ENCODE results near the gene KLF1.
A peak's percentile ranks its signal among the peaks of the same experiment; 100 is the strongest.

KLF1 gene

DNA sequence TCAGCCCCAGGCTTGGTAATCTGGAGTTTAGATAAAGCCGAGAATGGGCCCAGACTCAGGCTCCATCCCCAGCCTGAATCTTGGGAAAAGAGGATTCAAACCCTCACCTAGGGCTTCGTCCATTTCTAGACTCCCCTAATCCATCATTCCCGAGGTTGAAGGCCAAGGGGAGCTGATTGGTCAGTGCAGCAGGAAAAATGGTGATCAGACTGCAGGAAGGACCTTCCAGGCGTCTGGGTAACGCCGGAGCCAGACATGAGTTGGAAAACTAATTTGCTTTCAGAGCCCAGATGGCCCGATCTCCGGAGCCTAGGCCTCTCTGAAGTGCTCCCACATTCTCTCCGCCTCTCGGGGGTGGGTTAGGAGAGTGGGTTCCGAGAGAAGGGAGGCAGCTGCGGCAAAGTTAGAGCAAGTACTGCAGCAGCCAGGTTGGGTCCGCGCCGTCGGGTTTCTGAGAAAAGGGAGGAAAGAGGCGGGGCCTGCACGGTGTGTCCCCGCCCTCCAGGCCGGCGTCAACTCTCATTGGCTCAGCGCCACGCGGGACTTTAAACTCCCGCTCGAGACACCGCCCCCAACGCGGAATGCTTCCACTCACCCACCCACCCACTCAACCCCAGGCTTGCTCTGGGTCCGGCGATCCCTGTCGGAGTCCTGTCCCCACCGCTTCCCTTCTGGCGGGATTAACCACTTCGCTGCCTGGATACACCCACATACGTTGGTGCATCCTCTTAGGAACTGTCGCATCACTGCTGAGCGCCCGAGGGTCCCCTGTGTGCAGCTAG, 51.8 kb downstream of the KLF1 start:
- peak; percentile 47 for DNase-seq

DNA sequence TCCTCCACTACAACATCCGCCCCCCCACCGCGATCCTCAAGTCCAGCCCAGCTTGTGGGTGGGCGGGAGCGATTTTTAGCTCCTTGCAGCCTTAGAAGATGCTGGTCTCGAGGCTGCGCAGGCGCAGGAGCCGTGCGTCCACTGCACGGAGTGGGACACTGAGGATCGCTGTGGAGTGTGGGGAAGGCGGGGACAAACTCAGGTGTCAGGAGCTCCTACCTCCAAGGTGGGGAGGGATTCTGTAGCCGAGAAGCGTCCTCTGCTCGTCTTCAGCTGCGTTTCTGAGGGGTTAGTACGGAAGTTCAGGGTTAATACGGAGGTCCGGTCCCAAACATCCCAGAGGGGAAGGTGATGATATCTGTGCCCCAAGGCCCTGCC, 52.4 kb downstream of the KLF1 start, which contains the start of gene RTBDN:
Gene RTBDN, minus strand, starts transcription at position 14 of the 378 bp plus-strand sequence. CDS start 4,600 bp downstream, outside the sequence.
- no peak for DNase-seq
